Left lung (tissue), 10 donors: ENCODE results near the gene VILL. TPM values are rescaled to one million over a fixed set of nuclear protein-coding genes. Genes with fewer than 3 reads are reported as not detected.
"Not testable (repeated sequence)": the region's sequence is repeated elsewhere in the genome, so short reads cannot be mapped to it uniquely, and the experiment has no call there.

Experiments
- ATAC-seq: fragments of 200-7000 bp; cut with Tn5 transposase; one replicate; pipeline ENCODE4 v1.9.1; 2020; ENCODE audit warnings: moderate library complexity
- DNase-seq, 4 donors: peaks; one replicate each; pipeline ENCODE4 v3.0.0-alpha.2; 2013 to 2020
- H3K27ac ChIP-seq, 2 donors: fragments of 200-600 bp; sonication (generic) in 1 of 2; one replicate each; pipeline versions ENCODE4 v1.5.0 to v1.8.0; 2020 to 2021
- H3K27me3 ChIP-seq, 2 donors: fragments of 200-600 bp; sonication (generic) in 1 of 2; one replicate each; pipeline versions ENCODE4 v1.5.0 to v1.8.0; 2020 to 2021
- H3K36me3 ChIP-seq, 2 donors: fragments of 200-600 bp; sonication (generic) in 1 of 2; one replicate each; pipeline versions ENCODE4 v1.5.0 to v1.8.0; 2020 to 2021
- H3K4me1 ChIP-seq, 2 donors: fragments of 200-600 bp; one replicate each; pipeline ENCODE4 v1.8.0; 2021
- H3K4me3 ChIP-seq, 2 donors: fragments of 200-600 bp; sonication (generic) in 1 of 2; one replicate each; pipeline versions ENCODE4 v1.5.0 to v1.8.0; 2020 to 2021; ENCODE audit warnings: mild to moderate bottlenecking in 1 of 2
- H3K9me3 ChIP-seq, 2 donors: fragments of 200-600 bp; sonication (generic) in 1 of 2; one replicate each; pipeline versions ENCODE4 v1.5.0 to v1.8.0; 2020 to 2021
- CTCF ChIP-seq, 2 donors: fragments of 200-600 bp; sonication (generic) in 1 of 2; IDR thresholded peaks; one replicate each; pipeline versions ENCODE4 v1.5.0 to v1.8.0; 2021; ENCODE audit warnings: antibody characterized with exemption in 2 of 2
- intact Hi-C, 2 donors: fragments of 100-400 bp; cut with DNase I; formaldehyde crosslinking; loops; one replicate each; pipeline versions ENCODE4 v1.11.2 to v1.14.2; 2022
- polyA plus RNA-seq, 6 donors: library from polyadenylated mRNA; unstranded; fragments of 120-200 nt; gene quantifications; one replicate each; pipeline ENCODE4 v1.2.1, GENCODE V29; 2013; ENCODE audit not compliant: insufficient read length in 6 of 6
- total RNA-seq, 2 donors: library from RNA; stranded (reverse); fragmentation: NEBNext Ultra II Directional; extraction: Animal tissue kit (Norgen Biotek cat#: 25700); gene quantifications; one replicate each; pipeline ENCODE4 v1.2.1, GENCODE V29; 2021
- donor health status: DM: no; HTN: yes; CAD: no.
- donor health status: DM: no; HTN: no; CAD: no.

The VILL gene
- total and polyA plus RNA-seq, 8 donors = 19.5 to 36.9 (median 25.1) TPM

DNA sequence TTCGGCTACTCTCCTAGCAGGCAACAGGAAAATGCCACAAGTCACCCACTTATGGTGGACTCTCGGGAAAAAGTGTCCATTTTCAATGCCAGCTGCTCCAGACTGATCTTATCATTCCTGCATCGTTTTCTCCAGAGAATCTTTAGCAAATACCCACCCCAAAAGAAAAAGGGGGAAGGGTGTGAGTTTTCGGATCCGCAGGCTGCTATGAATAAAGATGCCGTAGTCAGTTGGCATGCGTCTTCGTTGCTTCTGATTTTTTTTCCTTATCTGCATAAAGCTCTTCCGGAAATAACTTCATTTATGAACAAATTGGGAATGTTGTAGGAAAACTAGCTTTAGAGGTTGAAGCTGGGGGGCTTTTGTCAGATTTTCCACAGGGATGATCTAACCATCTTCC is 22.4 kb upstream of the VILL start:
- peak overlapping the region in 1 of 2 donors; percentile 14 for H3K27ac ChIP-seq
- no peak overlapping the region for H3K4me3 ChIP-seq
- ATAC-seq (no peak), DNase-seq (no peak)
- TF ChIP-seq CTCF (IDR thresholded peaks at IDR 0.05) = no peak
- H3K36me3 ChIP-seq = no peaks in the 10 kb centered on the region
- H3K9me3 ChIP-seq = no peaks in the 10 kb centered on the region
- peaks cover 0 to 22% of the 10 kb centered on the region in 2 donors for H3K4me1 ChIP-seq
- intact Hi-C loops = loop anchor here (5.0 to 10.0 kb wide), 2 partner anchors 111 to 113 kb away; no protein-coding TSS in a partner anchor
- H3K27me3 ChIP-seq = no peaks in the 10 kb centered on the region

GRCh38 chr3:37968813-37969595 is 21.6 kb upstream of the VILL start:
- ATAC-seq = no peak
- Histone ChIP-seq H3K27me3 (no peaks in the 10 kb centered on the region), H3K27ac (peak overlapping the region; percentile 13 to 14), H3K4me3 (no peak overlapping the region), H3K4me1 (peaks cover 0 to 22% of the 10 kb centered on the region in 2 donors), H3K9me3 (no peaks in the 10 kb centered on the region), H3K36me3 (no peaks in the 10 kb centered on the region)
- no peak for DNase-seq
- no peak for TF ChIP-seq CTCF (IDR thresholded peaks at IDR 0.05)
- intact Hi-C loops = loop anchor here (5.0 to 10.0 kb wide), 2 partner anchors 112 to 114 kb away; no protein-coding TSS in a partner anchor

- no peak for TF ChIP-seq CTCF (IDR thresholded peaks at IDR 0.05)
- H3K4me1 ChIP-seq = peaks cover 0 to 22% of the 10 kb centered on the region in 2 donors
- no peaks in the 10 kb centered on the region for H3K9me3 ChIP-seq
- H3K27ac ChIP-seq = peak overlapping the region; percentile 13 to 14
- intact Hi-C loops = loop anchor here (5.0 to 10.0 kb wide), 2 partner anchors 112 to 115 kb away; no protein-coding TSS in a partner anchor
- no peak for DNase-seq
- H3K36me3 ChIP-seq = no peaks in the 10 kb centered on the region
- H3K27me3 ChIP-seq = no peaks in the 10 kb centered on the region
- no peak overlapping the region for H3K4me3 ChIP-seq
- no peak for ATAC-seq
Measured at GRCh38 chr3:37969596-37970100, 20.9 kb upstream of the VILL start.

- no peak for DNase-seq
- Histone ChIP-seq H3K27ac (no peak overlapping the region), H3K27me3 (no peaks in the 10 kb centered on the region), H3K9me3 (no peaks in the 10 kb centered on the region), H3K4me1 (peaks cover 0 to 22% of the 10 kb centered on the region in 2 donors), H3K36me3 (peaks cover 0 to 2% of the 10 kb centered on the region in 2 donors), H3K4me3 (no peak overlapping the region)
- ATAC-seq = no peak
- intact Hi-C loops = no loop called here
- TF ChIP-seq CTCF (IDR thresholded peaks at IDR 0.05) = no peak
Measured at GRCh38 chr3:37970802-37971201, 19.8 kb upstream of the VILL start.

DNA sequence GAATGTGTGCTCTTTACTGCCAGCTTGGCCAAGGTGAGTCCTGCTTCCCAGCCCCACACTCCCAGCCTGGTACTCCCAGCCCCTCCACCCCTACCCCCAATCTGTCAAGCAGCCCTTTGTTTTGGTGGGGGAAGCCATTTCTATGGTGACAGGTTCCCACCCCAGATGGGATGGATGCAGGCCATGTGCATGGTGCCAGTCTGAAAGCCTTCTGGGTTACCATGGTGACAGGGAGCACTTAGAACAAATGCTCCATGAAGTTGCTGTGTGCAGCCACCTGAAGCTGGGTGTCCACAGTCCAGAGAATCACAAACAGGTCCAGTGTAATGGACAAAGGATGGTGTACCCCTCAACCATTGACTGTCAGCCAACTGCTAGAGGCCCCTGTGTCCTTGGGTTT is 19.1 kb upstream of the VILL start:
- no peak for ATAC-seq
- peaks cover 0 to 22% of the 10 kb centered on the region in 2 donors for H3K4me1 ChIP-seq
- no peak overlapping the region for H3K4me3 ChIP-seq
- intact Hi-C loops = no loop called here
- H3K27me3 ChIP-seq = no peaks in the 10 kb centered on the region
- no peaks in the 10 kb centered on the region for H3K9me3 ChIP-seq
- DNase-seq = no peak
- H3K36me3 ChIP-seq = peaks cover 0 to 9% of the 10 kb centered on the region in 2 donors
- TF ChIP-seq CTCF (IDR thresholded peaks at IDR 0.05) = no peak
- no peak overlapping the region for H3K27ac ChIP-seq

DNA sequence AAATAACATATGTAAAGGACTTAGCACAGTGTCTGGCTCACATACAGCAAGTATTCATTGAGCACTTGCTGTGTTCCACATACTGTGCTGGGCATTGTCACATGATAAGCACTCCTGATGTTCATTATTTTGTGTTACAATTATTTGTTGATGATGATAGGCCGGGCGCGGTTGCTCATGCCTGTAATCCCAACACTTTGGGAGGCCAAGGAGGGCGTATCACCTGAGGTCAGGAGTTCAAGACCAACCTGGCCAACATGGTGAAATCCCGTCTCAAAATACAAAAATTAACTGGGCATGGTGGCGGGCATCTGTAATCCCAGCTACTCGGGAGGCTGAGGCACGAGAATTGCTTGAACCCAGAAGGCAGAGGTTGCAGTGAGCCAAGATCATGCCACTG is 18.5 kb upstream of the VILL start:
- ATAC-seq = not testable (repeated sequence)

More for the DNA sequence above, 18.5 kb upstream of the VILL start:
- intact Hi-C loops, H3K4me3 ChIP-seq, H3K27ac ChIP-seq, H3K9me3 ChIP-seq, DNase-seq, H3K27me3 ChIP-seq: not testable (repeated sequence)
- Histone ChIP-seq H3K4me1 (peaks cover 0 to 18% of the 10 kb centered on the region in 2 donors), H3K36me3 (peaks cover 0 to 14% of the 10 kb centered on the region in 2 donors)
